Caco-2 (cell line): Measurements from ENCODE around the gene PEF1. TPM values are rescaled to one million over a fixed set of nuclear protein-coding genes. Genes with fewer than 3 reads are reported as not detected.
A peak's percentile ranks its signal among the peaks of the same experiment; 100 is the strongest.

ENCODE experiments used
- BruUV-seq: library from RNA; stranded (reverse); fragments of 400-500 nt; replicated peaks from 2 replicates; lab custom pipeline; 2021; lab: Mats Ljungman, UMichigan
- CTCF ChIA-PET: fragments of 300-600 bp; sonication (Branson Sonifier 250); formaldehyde crosslinking; loops from one replicate; lab custom pipeline; 2022; ENCODE audit warnings: antibody characterized with exemption; lab: Charles Lee
- POLR2A ChIA-PET: fragments of 300-600 bp; sonication (Branson Sonifier 250); formaldehyde crosslinking; loops from one replicate; lab custom pipeline; 2022; ENCODE audit warnings: antibody characterized with exemption; lab: Charles Lee
- DNase-seq, 2 experiments: peaks; one replicate each; pipeline versions ENCODE4 v3.0.0 to v3.0.0-alpha.2; 2020 to 2022
- H3K27me3 ChIP-seq: replicated peaks from 2 replicates; pipeline ENCODE4 v1.6.0; 2011; ENCODE audit warnings: low read length; ENCODE audit not compliant: control insufficient read depth, insufficient read depth
- H3K36me3 ChIP-seq: 2 replicates; pipeline ENCODE4 v1.5.1; 2011; ENCODE audit warnings: low read length; ENCODE audit not compliant: control insufficient read depth, insufficient read depth
- H3K4me1 ChIP-seq: fragments of 250-450 bp; sonication (Bioruptor Pico); 2 replicates; pipeline ENCODE4 v1.5.1; 2020; ENCODE audit warnings: mild to moderate bottlenecking
- H3K4me3 ChIP-seq: 2 replicates; pipeline ENCODE4 v1.5.1; 2011; ENCODE audit warnings: low read depth, mild to moderate bottlenecking, control low read depth, low read length
- H3K9me3 ChIP-seq: fragments of 250-450 bp; sonication (Bioruptor Pico); 2 replicates; pipeline ENCODE4 v1.5.1; 2020; ENCODE audit warnings: mild to moderate bottlenecking, moderate library complexity
- H3K27ac Mint-ChIP-seq: one replicate; pipeline ENCODE4 v1.8.0; 2022; ENCODE audit warnings: mixed read lengths; ENCODE audit not compliant: unreplicated experiment
- H3K27me3 Mint-ChIP-seq: one replicate; pipeline ENCODE4 v1.8.0; 2022; ENCODE audit warnings: mixed read lengths; ENCODE audit not compliant: insufficient read depth, unreplicated experiment
- H3K36me3 Mint-ChIP-seq: one replicate; pipeline ENCODE4 v1.8.0; 2022; ENCODE audit warnings: mild to moderate bottlenecking, mixed read lengths; ENCODE audit not compliant: insufficient read depth, unreplicated experiment
- H3K4me1 Mint-ChIP-seq: one replicate; pipeline ENCODE4 v1.8.0; 2022; ENCODE audit warnings: low read depth, mixed read lengths; ENCODE audit not compliant: unreplicated experiment
- H3K4me3 Mint-ChIP-seq: one replicate; pipeline ENCODE4 v1.8.0; 2022; ENCODE audit warnings: mild to moderate bottlenecking, moderate library complexity, mixed read lengths; ENCODE audit not compliant: unreplicated experiment
- H3K9me3 Mint-ChIP-seq: one replicate; pipeline ENCODE4 v1.8.0; 2022; ENCODE audit warnings: mixed read lengths; ENCODE audit not compliant: unreplicated experiment
- CTCF ChIP-seq, 2 experiments: fragments of 200-600 bp in 1 of 2; IDR thresholded peaks; 1 replicate in 1 of 2; 2 replicates in 1 of 2; pipeline versions ENCODE4 v1.5.1 to v1.8.0; 2011 to 2022; ENCODE audit warnings: antibody characterized with exemption in 1 of 2, control low read depth in 1 of 2, inconsistent platforms in 1 of 2, low read depth in 1 of 2, low read length in 1 of 2, mild to moderate bottlenecking in 1 of 2, moderate library complexity in 1 of 2; ENCODE audit not compliant: insufficient read depth in 1 of 2, severe bottlenecking in 1 of 2, unreplicated experiment in 1 of 2
- intact Hi-C: fragments of 100-400 bp; cut with micrococcal nuclease; formaldehyde crosslinking; loops from one replicate; pipeline ENCODE4 v1.10.0; 2022; ENCODE audit not compliant: unreplicated experiment
- total RNA-seq: library from RNA; stranded (reverse); gene quantifications from 2 replicates; pipeline ENCODE4 v1.2.3, GENCODE V29; 2022

The PEF1 gene
- total RNA-seq, 1 experiment from 2014 or later: 22.1 TPM

- Histone ChIP-seq H3K4me3 (peak overlapping the region; percentile 86), H3K9me3 (no peaks in the 10 kb centered on the region), H3K36me3 (no peaks in the 10 kb centered on the region), H3K4me1 (0 out of 2 replicates have a peak, but pooled peaks cover 4% of the 10 kb centered on the region), H3K27me3 (no peaks in the 10 kb centered on the region)
- ChIA-PET CTCF (interaction anchor here (1.3 kb wide), 1 partner anchor 145 kb away, joined by 12 read pairs; no protein-coding TSS in a partner anchor), POLR2A (interaction anchor here (0.8 kb wide), 1 partner anchor 72 kb away, joined by 3 read pairs; no protein-coding TSS in a partner anchor)
- Mint-ChIP-seq H3K4me1 (no peaks in the 10 kb centered on the region), H3K27me3 (no peaks in the 10 kb centered on the region), H3K36me3 (peaks cover 17% of the 10 kb centered on the region), H3K27ac (peak overlapping the region; percentile 100), H3K9me3 (no peaks in the 10 kb centered on the region), H3K4me3 (peak overlapping the region; percentile 100)
- BruUV-seq: no TSS peak
- no peak for TF ChIP-seq CTCF (IDR thresholded peaks at IDR 0.05; ENCODE audit: insufficient read depth in 1 of 2, low read depth in 1 of 2, low read length in 1 of 2, severe bottlenecking in 1 of 2, unreplicated experiment in 1 of 2)
- intact Hi-C loops: no loop called here
- no peak for DNase-seq
These were observed 608 bp downstream of the PEF1 start for GRCh38 chr1:31643976-31644559.

- Mint-ChIP-seq H3K36me3 (peaks cover 17% of the 10 kb centered on the region), H3K4me1 (no peaks in the 10 kb centered on the region), H3K9me3 (no peaks in the 10 kb centered on the region), H3K27ac (no peak overlapping the region), H3K27me3 (no peaks in the 10 kb centered on the region), H3K4me3 (no peak overlapping the region)
- ChIA-PET CTCF (no interaction called here), POLR2A (no interaction called here)
- no peak for DNase-seq
- Histone ChIP-seq H3K9me3 (no peaks in the 10 kb centered on the region), H3K27me3 (no peaks in the 10 kb centered on the region), H3K36me3 (no peaks in the 10 kb centered on the region), H3K4me3 (no peak overlapping the region), H3K4me1 (0 out of 2 replicates have a peak, but pooled peaks cover 4% of the 10 kb centered on the region)
- no peak for TF ChIP-seq CTCF (IDR thresholded peaks at IDR 0.05; ENCODE audit: insufficient read depth in 1 of 2, low read depth in 1 of 2, low read length in 1 of 2, severe bottlenecking in 1 of 2, unreplicated experiment in 1 of 2)
- intact Hi-C loops: no loop called here
- no TSS peak for BruUV-seq
These were observed 1.8 kb downstream of the PEF1 start for GRCh38 chr1:31642897-31643296.

DNA sequence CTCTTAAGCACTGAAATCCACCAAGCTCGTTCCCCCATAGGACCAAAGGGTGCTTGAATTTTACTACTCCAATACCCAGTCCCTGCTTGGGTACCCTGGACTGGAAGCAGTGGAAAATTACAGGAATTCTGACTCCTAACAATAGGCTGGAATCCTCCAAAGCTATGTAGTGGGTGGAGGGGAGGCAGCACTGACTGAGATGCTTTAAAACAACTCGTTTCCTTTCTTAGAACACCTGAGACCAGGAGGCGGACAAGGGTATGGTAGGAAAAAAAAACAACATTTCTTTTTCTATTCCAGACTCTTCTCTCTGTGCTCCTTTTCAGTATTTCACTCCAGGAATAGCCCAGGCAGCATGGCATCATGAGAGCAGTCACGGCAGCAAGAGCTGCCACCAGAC lies 2.3 kb downstream of the PEF1 start:
- H3K4me3 Mint-ChIP-seq: no peak overlapping the region
- Histone ChIP-seq H3K36me3 (no peaks in the 10 kb centered on the region), H3K9me3 (no peaks in the 10 kb centered on the region), H3K4me1 (0 out of 2 replicates have a peak, but pooled peaks cover 4% of the 10 kb centered on the region), H3K4me3 (no peak overlapping the region), H3K27me3 (no peaks in the 10 kb centered on the region)
- TF ChIP-seq CTCF (IDR thresholded peaks at IDR 0.05; ENCODE audit: insufficient read depth in 1 of 2, low read depth in 1 of 2, low read length in 1 of 2, severe bottlenecking in 1 of 2, unreplicated experiment in 1 of 2): no peak
- no peak overlapping the region for H3K27ac Mint-ChIP-seq
- no peak for DNase-seq
- H3K36me3 Mint-ChIP-seq: peaks cover 17% of the 10 kb centered on the region
- ChIA-PET POLR2A (interaction anchor here (0.5 kb wide), 1 partner anchor 8 kb away, joined by 3 read pairs; no protein-coding TSS in a partner anchor), CTCF (no interaction called here)
- H3K4me1 Mint-ChIP-seq: no peaks in the 10 kb centered on the region
- no peaks in the 10 kb centered on the region for H3K27me3 Mint-ChIP-seq
- no peaks in the 10 kb centered on the region for H3K9me3 Mint-ChIP-seq
- intact Hi-C loops: no loop called here
- no TSS peak for BruUV-seq
